HG02610 (cell line): ENCODE data around the gene SPATA24.

Source experiments
- ATAC-seq: cut with Tn5 transposase; IDR thresholded peaks from one replicate; pipeline ENCODE4 v1.9.1; 2021; ENCODE audit warnings: mild to moderate bottlenecking, moderate library complexity; ENCODE audit not compliant: unreplicated experiment

The SPATA24 gene

GRCh38 chr5:139383993-139384590 is 19.8 kb downstream of the SPATA24 start:
- no peak for ATAC-seq

- no peak for ATAC-seq
Observed at GRCh38 chr5:139383275-139383992, 20.5 kb downstream of the SPATA24 start, which contains the start of gene SLC23A1. TSS of gene SLC23A1 (minus strand) at chr5:139383297. CDS start at chr5:139383253, 44 bp downstream.

- no peak for ATAC-seq
Observed at GRCh38 chr5:139382807-139383206, 21.1 kb downstream of the SPATA24 start.

GRCh38 chr5:139381837-139382761 is 21.8 kb downstream of the SPATA24 start:
- ATAC-seq, result no peak

- no peak for ATAC-seq
Observed at GRCh38 chr5:139379626-139380449, 24.1 kb downstream of the SPATA24 start.

GRCh38 chr5:139378941-139379361 is 24.9 kb downstream of the SPATA24 start:
- no peak for ATAC-seq

GRCh38 chr5:139378101-139378825 is 25.6 kb downstream of the SPATA24 start:
- ATAC-seq, result no peak

- ATAC-seq, result no peak
Observed at GRCh38 chr5:139377226-139377625, 26.7 kb downstream of the SPATA24 start.

GRCh38 chr5:139376364-139376763 is 27.5 kb downstream of the SPATA24 start:
- ATAC-seq, result no peak

GRCh38 chr5:139374909-139375308 is 29.0 kb downstream of the SPATA24 start:
- ATAC-seq, result no peak

GRCh38 chr5:139371482-139372435 is 32.1 kb downstream of the SPATA24 start:
- no peak for ATAC-seq

- no peak for ATAC-seq
Observed at GRCh38 chr5:139369181-139369580, 34.7 kb downstream of the SPATA24 start.

GRCh38 chr5:139368613-139369012 is 35.3 kb downstream of the SPATA24 start:
- no peak for ATAC-seq

GRCh38 chr5:139364466-139364865 is 39.4 kb downstream of the SPATA24 start:
- no peak for ATAC-seq

GRCh38 chr5:139363937-139364336 is 40.0 kb downstream of the SPATA24 start:
- ATAC-seq, result peak; percentile 70

- no peak for ATAC-seq
Observed at GRCh38 chr5:139361835-139362429, 42.0 kb downstream of the SPATA24 start.

- no peak for ATAC-seq
Observed at GRCh38 chr5:139360384-139360783, 43.5 kb downstream of the SPATA24 start.

GRCh38 chr5:139358064-139358463 is 45.8 kb downstream of the SPATA24 start:
- ATAC-seq, result no peak
